Panc1 (cell line): Measurements from ENCODE around the gene KCNA10. TPM values are rescaled to one million over a fixed set of nuclear protein-coding genes. Genes with fewer than 3 reads are reported as not detected.

Experiments
- ATAC-seq: fragments of 200-7000 bp; cut with Tn5 transposase; 2 replicates; pipeline ENCODE4 v1.9.1; 2020; ENCODE audit warnings: mild to moderate bottlenecking, moderate library complexity
- Bru-seq: library from RNA; stranded (reverse); fragments of 400-500 nt; gene quantifications from one replicate; lab custom pipeline; 2021; lab: Mats Ljungman, UMichigan
- BruChase-seq, 2 experiments: library from RNA; stranded (reverse); fragments of 400-500 nt; gene quantifications; one replicate each; lab custom pipeline; 2021; lab: Mats Ljungman, UMichigan
- BruUV-seq: library from RNA; stranded (reverse); fragments of 400-500 nt; replicated peaks from 2 replicates; lab custom pipeline; 2021; lab: Mats Ljungman, UMichigan
- CTCF ChIA-PET: fragments of 300-600 bp; sonication (Branson Sonifier 250); formaldehyde crosslinking; loops from one replicate; lab custom pipeline; 2022; ENCODE audit warnings: antibody characterized with exemption; lab: Charles Lee
- POLR2A ChIA-PET: fragments of 300-600 bp; sonication (Branson Sonifier 250); formaldehyde crosslinking; loops from one replicate; lab custom pipeline; 2022; ENCODE audit warnings: antibody characterized with exemption; lab: Charles Lee
- DNase-seq: peaks from one replicate; pipeline ENCODE4 v3.0.0-alpha.2; 2010; ENCODE audit warnings: low read depth, low spot score
- H3K27ac ChIP-seq: 2 replicates; pipeline ENCODE4 v1.5.1; 2011; ENCODE audit warnings: mild to moderate bottlenecking, low read length, inconsistent platforms
- H3K27me3 ChIP-seq: fragments of 200-500 bp; sonication (Bioruptor generic); 2 replicates; pipeline ENCODE4 v1.6.0; 2014; ENCODE audit warnings: low read length, inconsistent platforms; ENCODE audit not compliant: control insufficient read depth, insufficient read depth
- H3K36me3 ChIP-seq: fragments of 200-500 bp; sonication (Bioruptor generic); 2 replicates; pipeline ENCODE4 v1.5.1; 2014; ENCODE audit warnings: inconsistent platforms, mild to moderate bottlenecking, low read length, moderate library complexity; ENCODE audit not compliant: control insufficient read depth, insufficient read depth
- H3K4me1 ChIP-seq: 2 replicates; pipeline ENCODE4 v1.5.1; 2011; ENCODE audit warnings: inconsistent platforms, mild to moderate bottlenecking, low read length, moderate library complexity; ENCODE audit not compliant: control insufficient read depth, insufficient read depth
- H3K4me3 ChIP-seq, 2 experiments: 2 replicates each; pipeline ENCODE4 v1.5.1; 2011 to 2012; ENCODE audit warnings: low read depth in 2 of 2, low read length in 2 of 2, mild to moderate bottlenecking in 2 of 2, inconsistent platforms in 1 of 2, moderate library complexity in 1 of 2
- H3K9me3 ChIP-seq: fragments of 200-500 bp; sonication (Bioruptor generic); 2 replicates; pipeline ENCODE4 v1.5.1; 2014; ENCODE audit warnings: low read depth, mild to moderate bottlenecking, inconsistent platforms, low read length, moderate library complexity; ENCODE audit not compliant: control insufficient read depth, insufficient read depth
- CTCF ChIP-seq: fragments of 450-650 bp; IDR thresholded peaks from 2 replicates; pipeline ENCODE4 v1.5.1; 2017; ENCODE audit warnings: mild to moderate bottlenecking
- POLR2AphosphoS5 ChIP-seq: IDR thresholded peaks from 2 replicates; pipeline ENCODE4 v1.6.1; 2012; ENCODE audit warnings: mild to moderate bottlenecking, low read depth, low read length, moderate library complexity
- REST ChIP-seq, 2 experiments: IDR thresholded peaks; 2 replicates each; pipeline ENCODE4 v1.6.1; 2011 to 2012; ENCODE audit warnings: low read depth in 2 of 2, control low read depth in 1 of 2, low read length in 1 of 2, mild to moderate bottlenecking in 1 of 2, moderate library complexity in 1 of 2; ENCODE audit not compliant: insufficient read depth in 1 of 2
- SIN3A ChIP-seq: IDR thresholded peaks from 2 replicates; pipeline ENCODE4 v1.6.1; 2012; ENCODE audit warnings: low read depth, mild to moderate bottlenecking, low read length, moderate library complexity, borderline replicate concordance; ENCODE audit not compliant: insufficient read depth
- TCF7L2 ChIP-seq: IDR thresholded peaks from 2 replicates; pipeline ENCODE4 v1.6.1; 2011; ENCODE audit warnings: mild to moderate bottlenecking, low read depth, low read length, inconsistent platforms
- in situ Hi-C: cut with HindIII; loops from 2 replicates; pipeline ENCODE4 v1.10.0; 2016; ENCODE audit warnings: low sequenced_read_pairs, low pct_unique_long_range_greater_than_20kb
- intact Hi-C: fragments of 100-400 bp; cut with micrococcal nuclease; formaldehyde crosslinking; loops from one replicate; pipeline ENCODE4 v1.10.0; 2022; ENCODE audit not compliant: unreplicated experiment
- long read RNA-seq: library from polyadenylated mRNA; unstranded; transcript quantifications from one replicate; pipeline ENCODE4 v2.0.0, GENCODE V29; 2021; ENCODE audit not compliant: unreplicated experiment
- polyA plus RNA-seq: library from polyadenylated mRNA; unstranded; fragments of >200 nt; gene quantifications from one replicate; pipeline ENCODE4 v1.2.1, GENCODE V29; 2012; ENCODE audit warnings: missing spikeins; ENCODE audit not compliant: insufficient read length
- total RNA-seq: library from RNA; stranded (reverse); gene quantifications from one replicate; pipeline ENCODE4 v1.2.1, GENCODE V29; 2021; ENCODE audit not compliant: unreplicated experiment

Gene KCNA10
- total RNA-seq (not detected), Bru-seq, nascent RNA (not detected), BruChase-seq, experiment 1, labeled RNA remaining after a 2-hour chase (not detected), BruChase-seq, experiment 2, labeled RNA remaining after a 6-hour chase (not detected)
- polyA plus RNA-seq = not detected
- long read RNA-seq = 0 reads

GRCh38 chr1:110519125-110519810 lies at the start of gene KCNA10:
TSS of gene KCNA10 (minus strand) at chr1:110519175. CDS start at chr1:110518787, 388 bp downstream.
- in situ Hi-C loops = no loop called here

DNA sequence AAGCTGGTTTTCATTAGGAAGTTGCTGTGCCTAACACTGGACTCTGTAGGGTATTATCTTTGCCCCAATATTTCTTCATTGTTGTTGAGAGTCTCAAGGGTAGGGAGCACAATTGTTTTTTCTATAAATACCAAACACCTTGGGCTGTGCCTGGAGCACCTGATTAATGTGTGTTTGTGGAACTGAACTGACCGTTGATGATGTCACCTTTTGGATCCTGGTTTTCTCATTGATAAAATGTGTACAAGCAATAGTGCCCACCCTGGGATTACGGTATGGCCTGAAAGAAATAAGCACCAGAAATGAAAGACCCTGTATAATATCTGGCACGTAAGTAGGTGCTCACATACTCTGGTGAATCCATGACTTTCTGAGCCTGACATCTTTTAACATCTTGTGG lies 47.9 kb upstream of the KCNA10 start:
- ChIA-PET CTCF (no interaction called here), POLR2A (no interaction called here)
- Histone ChIP-seq H3K4me3 (no peak overlapping the region), H3K4me1 (no peaks in the 10 kb centered on the region), H3K27ac (no peak overlapping the region), H3K9me3 (no peaks in the 10 kb centered on the region), H3K27me3 (no peaks in the 10 kb centered on the region), H3K36me3 (no peaks in the 10 kb centered on the region)
- intact Hi-C loops (no loop called here), in situ Hi-C loops (no loop called here)
- DNase-seq (no peak), ATAC-seq (no peak)
- no TSS peak for BruUV-seq
- TF ChIP-seq REST (IDR thresholded peaks at IDR 0.05; ENCODE audit: insufficient read depth in 1 of 2, low read depth in 2 of 2, low read length in 1 of 2) = no peak
- no peak for TF ChIP-seq CTCF
- TF ChIP-seq POLR2AphosphoS5 = no peak
- no peak for TF ChIP-seq SIN3A

More at GRCh38 chr1:110519125-110519810, at the start of gene KCNA10:
- Histone ChIP-seq H3K36me3 (no peaks in the 10 kb centered on the region), H3K4me3 (no peak within 1 kb of the TSS), H3K27ac (no peak within 1 kb of the TSS), H3K9me3 (no peaks in the 10 kb centered on the region), H3K4me1 (no peaks in the 10 kb centered on the region), H3K27me3 (no peaks in the 10 kb centered on the region)
- intact Hi-C loops = no loop called here
- POLR2A ChIA-PET = no interaction called here
- ATAC-seq = no peak
- DNase-seq = no peak
- no TSS peak for BruUV-seq
- TF ChIP-seq SIN3A (no peak), POLR2AphosphoS5 (no peak), CTCF (no peak), TCF7L2 (no peak), REST (IDR thresholded peaks at IDR 0.05; ENCODE audit: insufficient read depth in 1 of 2, low read depth in 2 of 2, low read length in 1 of 2) (no peak)
- CTCF ChIA-PET = no interaction called here
